Endothelial cell of umbilical vein (primary cell): Measurements from ENCODE around the gene RUNX2. TPM values are rescaled to one million over a fixed set of nuclear protein-coding genes. Genes with fewer than 3 reads are reported as not detected.

ENCODE experiments used
- BruUV-seq: library from RNA; stranded (reverse); fragments of 400-500 nt; replicated peaks from 2 replicates; lab custom pipeline; 2021; lab: Mats Ljungman, UMichigan
- CTCF ChIA-PET: fragments of 300-600, 350-600 bp; sonication (Branson Sonifier 250); formaldehyde crosslinking; loops from one replicate; lab custom pipeline; 2021; ENCODE audit warnings: antibody characterized with exemption, inconsistent platforms; lab: Charles Lee
- POLR2A ChIA-PET: fragments of 300-600, 350-600 bp; sonication (Branson Sonifier 250); formaldehyde crosslinking; loops from one replicate; lab custom pipeline; 2021; ENCODE audit warnings: antibody characterized with exemption, inconsistent platforms; lab: Charles Lee
- DNase-seq: peaks from one replicate; pipeline ENCODE4 v3.0.0-alpha.2; 2011; ENCODE audit warnings: low read depth, low spot score
- FAIRE-seq: peaks from 2 replicates; lab custom pipeline; 2011; peaks lifted over from hg19 to GRCh38; lab: Jason Lieb, UNC
- H2AFZ ChIP-seq: 2 replicates; pipeline ENCODE4 v1.6.0; 2012; ENCODE audit warnings: low read depth, low read length, control low read depth, inconsistent platforms
- H3K27ac ChIP-seq: 2 replicates; pipeline ENCODE4 v1.5.1; 2011; ENCODE audit warnings: low read depth, mild to moderate bottlenecking, control low read depth, low read length, moderate library complexity; ENCODE audit not compliant: insufficient read depth
- H3K27me3 ChIP-seq, 2 experiments: 2 replicates each; pipeline versions ENCODE4 v1.6.0 to v1.6.1; 2011; ENCODE audit warnings: low read length in 2 of 2, mixed read lengths in 1 of 2; ENCODE audit not compliant: control insufficient read depth in 2 of 2, insufficient read depth in 2 of 2
- H3K36me3 ChIP-seq, 2 experiments: 2 replicates in 1 of 2; 3 replicates in 1 of 2; pipeline ENCODE4 v1.5.1; 2011; ENCODE audit warnings: low read length in 2 of 2, mild to moderate bottlenecking in 1 of 2, moderate library complexity in 1 of 2; ENCODE audit not compliant: control insufficient read depth in 2 of 2, insufficient read depth in 2 of 2; ENCODE audit errors: extremely low read depth in 1 of 2
- H3K4me1 ChIP-seq: 3 replicates; pipeline ENCODE4 v1.5.1; 2011; ENCODE audit warnings: mild to moderate bottlenecking, low read length; ENCODE audit not compliant: control insufficient read depth, insufficient read depth; ENCODE audit errors: extremely low read depth
- H3K4me2 ChIP-seq: 2 replicates; pipeline ENCODE4 v1.6.1; 2011; ENCODE audit warnings: low read length, control low read depth, mixed read lengths; ENCODE audit not compliant: insufficient read depth
- H3K4me3 ChIP-seq, 3 experiments: fragments of 200-600 bp in 1 of 3; sonication (generic), shearing (Covaris generic) in 1 of 3; replicated peaks in 1 of 3; 2 replicates each; pipeline ENCODE4 v1.5.1; 2011 to 2016; ENCODE audit warnings: control low read depth in 3 of 3, low read length in 3 of 3, mild to moderate bottlenecking in 2 of 3, inconsistent platforms in 1 of 3, low read depth in 1 of 3, moderate library complexity in 1 of 3; ENCODE audit not compliant: insufficient read depth in 1 of 3
- H3K79me2 ChIP-seq: 2 replicates; pipeline ENCODE4 v1.6.0; 2012; ENCODE audit warnings: low read length, inconsistent platforms; ENCODE audit not compliant: control insufficient read depth, insufficient read depth
- H3K9ac ChIP-seq: replicated peaks from 2 replicates; pipeline ENCODE3; 2011; ENCODE audit warnings: low read length, control low read depth; ENCODE audit not compliant: insufficient read depth; ENCODE audit errors: extremely low read depth
- H3K9me1 ChIP-seq: replicated peaks from 3 replicates; pipeline ENCODE4 v1.6.0; 2011; ENCODE audit warnings: mild to moderate bottlenecking, low read length; ENCODE audit not compliant: control insufficient read depth, insufficient read depth; ENCODE audit errors: extremely low read depth
- H3K9me3 ChIP-seq: replicated peaks from 2 replicates; pipeline ENCODE4 v1.5.1; 2012; ENCODE audit warnings: low read length, inconsistent platforms; ENCODE audit not compliant: control insufficient read depth, insufficient read depth
- H4K20me1 ChIP-seq: replicated peaks from 2 replicates; pipeline ENCODE3; 2011; ENCODE audit warnings: mild to moderate bottlenecking, low read length; ENCODE audit not compliant: control insufficient read depth, insufficient read depth; ENCODE audit errors: extremely low read depth
- CTCF ChIP-seq, 2 donors: IDR thresholded peaks; 1 replicate in 1 of 2; 2 replicates in 1 of 2; pipeline ENCODE4 v1.5.1; 2011; ENCODE audit warnings: low read length in 2 of 2, mild to moderate bottlenecking in 2 of 2, moderate library complexity in 2 of 2, control low read depth in 1 of 2, inconsistent platforms in 1 of 2, low read depth in 1 of 2; ENCODE audit not compliant: insufficient read depth in 1 of 2; ENCODE audit errors: extremely low read depth in 1 of 2
- EZH2 ChIP-seq: IDR thresholded peaks from 2 replicates; pipeline ENCODE4 v1.6.1; 2012; ENCODE audit warnings: borderline replicate concordance, low read depth, mild to moderate bottlenecking, moderate library complexity, low read length, inconsistent platforms; ENCODE audit not compliant: severe bottlenecking
- FOS ChIP-seq: IDR thresholded peaks from 2 replicates; pipeline ENCODE4 v1.6.1; 2011; ENCODE audit warnings: mild to moderate bottlenecking, low read length, moderate library complexity, borderline replicate concordance; ENCODE audit not compliant: insufficient read depth
- GATA2 ChIP-seq: IDR thresholded peaks from 2 replicates; pipeline ENCODE4 v1.7.0; 2011; ENCODE audit warnings: low read depth, mild to moderate bottlenecking, moderate library complexity, mixed read lengths, low read length; ENCODE audit not compliant: insufficient read length, insufficient read depth
- JUN ChIP-seq: IDR thresholded peaks from 2 replicates; pipeline ENCODE4 v1.6.1; 2011; ENCODE audit warnings: borderline replicate concordance, low read depth; ENCODE audit not compliant: insufficient read length, insufficient read depth
- MAX ChIP-seq: IDR thresholded peaks from 2 replicates; pipeline ENCODE4 v1.6.1; 2011; ENCODE audit not compliant: insufficient read depth, insufficient read length
- MYC ChIP-seq: IDR thresholded peaks from one replicate; pipeline ENCODE4 v1.6.1; 2011; ENCODE audit warnings: mild to moderate bottlenecking, low read depth, low read length
- POLR2A ChIP-seq: IDR thresholded peaks from 2 replicates; pipeline ENCODE4 v1.6.1; 2012; ENCODE audit warnings: low read depth, mild to moderate bottlenecking, control low read depth, low read length
- POLR2AphosphoS5 ChIP-seq: IDR thresholded peaks from 2 replicates; pipeline ENCODE4 v1.6.1; 2012; ENCODE audit warnings: low read depth, mild to moderate bottlenecking, control low read depth, low read length, moderate library complexity; ENCODE audit not compliant: insufficient read depth
- dilution Hi-C: fragments of 300-500 bp; cut with MboI; formaldehyde crosslinking; loops from one replicate; pipeline ENCODE4 v1.15.0; 2019; ENCODE audit warnings: low sequenced_read_pairs; ENCODE audit not compliant: extremely low pct_ligation_motif_present
- intact Hi-C: fragments of 100-400 bp; cut with micrococcal nuclease; formaldehyde crosslinking; loops from one replicate; pipeline ENCODE4 v1.10.0; 2022
- polyA plus RNA-seq, 4 experiments: library from polyadenylated mRNA; depleted of rRNA in 3 of 4; stranded (reverse) in 3 of 4; unstranded in 1 of 4; fragments of >200 nt; gene quantifications; 2 replicates each; pipeline versions ENCODE4 v1.2.1 to v1.2.3, GENCODE V29; 2011 to 2012; ENCODE audit warnings: missing spikeins in 1 of 4
- total RNA-seq: library from RNA; stranded (reverse); gene quantifications from 2 replicates; pipeline ENCODE4 v1.2.3, GENCODE V29; 2021

RUNX2 gene
- total and polyA plus RNA-seq, 2 donors (not counting 3 experiments of a cell fraction or from before 2014, with no cell fraction given), result 0.06 TPM; not detected in 1

GRCh38 chr6:45415315-45415714 lies 87.2 kb downstream of the RUNX2 start:
- dilution Hi-C loops (no loop called here), intact Hi-C loops (loop anchor here (5.0 kb wide), 1 partner anchor 938 kb away; no protein-coding TSS in a partner anchor)
- no peak overlapping the region for H3K4me3 ChIP-seq
- no peaks in the 10 kb centered on the region for H3K79me2 ChIP-seq
- TF ChIP-seq FOS, result no peak
- no peak for TF ChIP-seq POLR2A
- no peak for TF ChIP-seq POLR2AphosphoS5
- TF ChIP-seq MYC, result no peak
- TF ChIP-seq GATA2, result no peak
- TF ChIP-seq CTCF (IDR thresholded peaks at IDR 0.05; ENCODE audit: extremely low read depth in 1 of 2, insufficient read depth in 1 of 2, low read depth in 1 of 2, low read length in 2 of 2), result no peak
- no peak for TF ChIP-seq EZH2
- TF ChIP-seq JUN, result no peak
- no peak for TF ChIP-seq MAX
- no peak overlapping the region for H3K4me2 ChIP-seq
- peaks cover 43 to 64% of the 10 kb centered on the region in 2 experiments for H3K27me3 ChIP-seq
- POLR2A ChIA-PET, result no interaction called here
- H3K9me3 ChIP-seq, result no peaks in the 10 kb centered on the region
- H3K9ac ChIP-seq, result no peak overlapping the region
- CTCF ChIA-PET, result no interaction called here
- BruUV-seq, result no TSS peak
- no peaks in the 10 kb centered on the region for H3K9me1 ChIP-seq
- no peaks in the 10 kb centered on the region for H4K20me1 ChIP-seq
- DNase-seq, result no peak
- H3K4me1 ChIP-seq, result no peaks in the 10 kb centered on the region
- no peak overlapping the region for H3K27ac ChIP-seq
- H2AFZ ChIP-seq, result no peak overlapping the region
- H3K36me3 ChIP-seq, result no peaks in the 10 kb centered on the region
- FAIRE-seq, result no peak
